Trophoblast cell (in vitro differentiated cells and primary cell): ENCODE measurements around the gene CNIH3.

Experiments
- DNase-seq, 2 donors: peaks; one replicate each; pipeline ENCODE4 v3.0.0-alpha.2; 2016
- H2AFZ ChIP-seq: 2 replicates; pipeline ENCODE4 v1.6.1; 2013; ENCODE audit warnings: low read length, moderate library complexity, mild to moderate bottlenecking; ENCODE audit not compliant: insufficient read depth, poor library complexity
- H2AK5ac ChIP-seq: 2 replicates; pipeline ENCODE4 v1.6.1; 2013; ENCODE audit warnings: mild to moderate bottlenecking, low read length
- H2BK120ac ChIP-seq: 2 replicates; pipeline ENCODE4 v1.6.1; 2013; ENCODE audit warnings: low read length, mild to moderate bottlenecking, moderate library complexity; ENCODE audit not compliant: insufficient read depth, poor library complexity
- H2BK12ac ChIP-seq: 2 replicates; pipeline ENCODE4 v1.6.1; 2013; ENCODE audit warnings: mild to moderate bottlenecking, low read length, moderate library complexity
- H2BK5ac ChIP-seq: 2 replicates; pipeline ENCODE4 v1.6.1; 2013; ENCODE audit warnings: low read length, low read depth, moderate library complexity, mild to moderate bottlenecking; ENCODE audit not compliant: poor library complexity
- H3K14ac ChIP-seq: 2 replicates; pipeline ENCODE4 v1.6.1; 2013; ENCODE audit warnings: mild to moderate bottlenecking, low read length
- H3K18ac ChIP-seq: 2 replicates; pipeline ENCODE4 v1.6.1; 2013; ENCODE audit warnings: mild to moderate bottlenecking, low read length
- H3K23ac ChIP-seq: 2 replicates; pipeline ENCODE4 v1.6.1; 2013; ENCODE audit warnings: low read length
- H3K27ac ChIP-seq: 2 replicates; pipeline ENCODE4 v1.5.1; 2013; ENCODE audit warnings: low read depth, mild to moderate bottlenecking, inconsistent platforms, low read length, moderate library complexity
- H3K27me3 ChIP-seq: 2 replicates; pipeline ENCODE4 v1.6.1; 2013; ENCODE audit warnings: inconsistent platforms, mild to moderate bottlenecking, low read length, moderate library complexity; ENCODE audit not compliant: insufficient read depth
- H3K36me3 ChIP-seq, 2 experiments: 1 replicate in 1 of 2; 2 replicates in 1 of 2; pipeline ENCODE4 v1.6.1; 2013; ENCODE audit warnings: low read length in 2 of 2, mild to moderate bottlenecking in 2 of 2, moderate library complexity in 1 of 2; ENCODE audit not compliant: insufficient read depth in 2 of 2, control insufficient read depth in 1 of 2
- H3K4ac ChIP-seq: 2 replicates; pipeline ENCODE4 v1.6.1; 2013; ENCODE audit warnings: low read depth, mild to moderate bottlenecking, low read length, moderate library complexity
- H3K4me1 ChIP-seq, 2 experiments: 1 replicate in 1 of 2; 2 replicates in 1 of 2; pipeline ENCODE4 v1.6.1; 2013; ENCODE audit warnings: low read length in 2 of 2, mild to moderate bottlenecking in 2 of 2, moderate library complexity in 1 of 2; ENCODE audit not compliant: insufficient read depth in 2 of 2, control insufficient read depth in 1 of 2
- H3K4me2 ChIP-seq: 2 replicates; pipeline ENCODE4 v1.6.1; 2013; ENCODE audit warnings: inconsistent platforms, mild to moderate bottlenecking, low read length, moderate library complexity
- H3K4me3 ChIP-seq: 2 replicates; pipeline ENCODE4 v1.5.1; 2013; ENCODE audit warnings: mild to moderate bottlenecking, low read depth, low read length, inconsistent platforms
- H3K79me1 ChIP-seq: one replicate; pipeline ENCODE4 v1.6.1; 2013; ENCODE audit warnings: low read length
- H3K79me2 ChIP-seq: 2 replicates; pipeline ENCODE4 v1.6.1; 2013; ENCODE audit warnings: low read length, mild to moderate bottlenecking; ENCODE audit not compliant: control insufficient read depth, insufficient read depth, poor library complexity
- H3K9ac ChIP-seq: 2 replicates; pipeline ENCODE4 v1.6.1; 2013; ENCODE audit warnings: mild to moderate bottlenecking, low read length
- H3K9me3 ChIP-seq: 2 replicates; pipeline ENCODE4 v1.6.1; 2013; ENCODE audit warnings: low read depth, mild to moderate bottlenecking, control low read depth, inconsistent platforms, low read length; ENCODE audit not compliant: insufficient read depth
- H4K12ac ChIP-seq: 2 replicates; pipeline ENCODE4 v1.6.1; 2013; ENCODE audit warnings: low read depth, mild to moderate bottlenecking, low read length, moderate library complexity
- H4K8ac ChIP-seq: 2 replicates; pipeline ENCODE4 v1.6.1; 2013; ENCODE audit warnings: low read depth, mild to moderate bottlenecking, low read length, moderate library complexity
- H4K91ac ChIP-seq: one replicate; pipeline ENCODE4 v1.6.1; 2013; ENCODE audit warnings: low read depth, mild to moderate bottlenecking, low read length, moderate library complexity
- WGBS: extraction: QIAGEN DNeasy Blood & Tissue Kit; methylation state at CpG from one replicate; pipeline ENCODE4 v1.1.7; 2013; ENCODE audit warnings: missing lambda C conversion rate; ENCODE audit not compliant: insufficient read length, insufficient coverage; ENCODE audit errors: extremely low coverage; 5-methylcytosine and 5-hydroxymethylcytosine counted together

The CNIH3 gene

GRCh38 chr1:224742349-224742748 lies 126.2 kb downstream of the CNIH3 start:
- no peak overlapping the region for H2BK120ac ChIP-seq
- H2AFZ ChIP-seq = no peak overlapping the region
- H2BK12ac ChIP-seq = no peak overlapping the region
- H3K4me2 ChIP-seq = no peak overlapping the region
- no peak overlapping the region for H3K9ac ChIP-seq
- no peaks in the 10 kb centered on the region for H3K27me3 ChIP-seq
- H4K91ac ChIP-seq = no peak overlapping the region
- no CpG with 5 or more reads among the region's 6 CpGs for WGBS
- H3K79me2 ChIP-seq = no peaks in the 10 kb centered on the region
- no peak overlapping the region for H3K14ac ChIP-seq
- H3K23ac ChIP-seq = no peak overlapping the region
- no peaks in the 10 kb centered on the region for H3K4me1 ChIP-seq
- H4K8ac ChIP-seq = no peak overlapping the region
- H3K36me3 ChIP-seq = no peaks in the 10 kb centered on the region
- no peaks in the 10 kb centered on the region for H3K79me1 ChIP-seq
- H3K4me3 ChIP-seq = no peak overlapping the region
- H3K4ac ChIP-seq = no peak overlapping the region
- no peak overlapping the region for H3K18ac ChIP-seq
- H3K27ac ChIP-seq = no peak overlapping the region
- H2BK5ac ChIP-seq = no peak overlapping the region
- H2AK5ac ChIP-seq = no peak overlapping the region
- H3K9me3 ChIP-seq = no peaks in the 10 kb centered on the region
- H4K12ac ChIP-seq = no peak overlapping the region
- no peak for DNase-seq

GRCh38 chr1:224743608-224744164 lies 127.6 kb downstream of the CNIH3 start:
- WGBS = no CpG with 5 or more reads among the region's 9 CpGs
- Histone ChIP-seq H3K27ac (no peak overlapping the region), H3K4me2 (no peak overlapping the region), H4K91ac (no peak overlapping the region), H2BK12ac (no peak overlapping the region), H3K4me3 (no peak overlapping the region), H3K23ac (no peak overlapping the region), H3K14ac (no peak overlapping the region), H3K27me3 (no peaks in the 10 kb centered on the region), H2BK5ac (no peak overlapping the region), H4K8ac (no peak overlapping the region), H3K4ac (no peak overlapping the region), H2BK120ac (no peak overlapping the region), H3K9ac (no peak overlapping the region), H3K36me3 (no peaks in the 10 kb centered on the region), H3K4me1 (no peaks in the 10 kb centered on the region), H3K79me2 (no peaks in the 10 kb centered on the region), H4K12ac (no peak overlapping the region), H3K79me1 (no peaks in the 10 kb centered on the region), H3K9me3 (no peaks in the 10 kb centered on the region), H3K18ac (no peak overlapping the region), H2AFZ (no peak overlapping the region), H2AK5ac (no peak overlapping the region)
- DNase-seq = no peak

GRCh38 chr1:224744521-224744920 lies 128.4 kb downstream of the CNIH3 start:
- Histone ChIP-seq H3K36me3 (no peaks in the 10 kb centered on the region), H4K91ac (no peak overlapping the region), H4K8ac (no peak overlapping the region), H3K4me1 (no peaks in the 10 kb centered on the region), H3K27ac (no peak overlapping the region), H3K23ac (no peak overlapping the region), H3K4me3 (no peak overlapping the region), H2AFZ (no peak overlapping the region), H3K27me3 (no peaks in the 10 kb centered on the region), H2BK12ac (no peak overlapping the region), H2BK5ac (no peak overlapping the region), H3K9me3 (no peaks in the 10 kb centered on the region), H3K4ac (no peak overlapping the region), H3K18ac (no peak overlapping the region), H3K79me2 (no peaks in the 10 kb centered on the region), H3K79me1 (no peaks in the 10 kb centered on the region), H3K4me2 (no peak overlapping the region), H2BK120ac (no peak overlapping the region), H3K9ac (no peak overlapping the region), H3K14ac (no peak overlapping the region), H2AK5ac (no peak overlapping the region), H4K12ac (no peak overlapping the region)
- DNase-seq = no peak
- no CpG with 5 or more reads among the region's 5 CpGs for WGBS

DNA sequence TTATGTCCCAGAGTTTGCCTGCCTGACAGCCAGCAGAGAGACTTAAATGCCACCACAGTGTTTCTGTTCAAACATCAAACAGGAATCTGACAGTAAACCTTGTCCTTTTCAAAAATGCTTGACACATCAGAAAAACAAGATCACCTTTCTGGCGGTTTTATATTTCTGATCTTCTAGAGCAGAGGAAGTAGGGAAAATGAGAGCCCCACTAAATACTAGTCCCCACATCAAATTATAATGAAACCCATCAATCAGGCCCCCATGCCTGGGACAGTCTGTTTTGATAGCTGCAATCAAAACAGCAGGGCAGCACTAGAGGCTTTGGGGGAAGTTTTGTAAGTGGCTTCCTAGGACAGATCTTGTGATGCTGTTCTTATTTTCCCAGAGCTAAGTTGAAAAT lies 129.3 kb downstream of the CNIH3 start:
- Histone ChIP-seq H3K14ac (no peak overlapping the region), H3K18ac (no peak overlapping the region), H2BK12ac (no peak overlapping the region), H4K12ac (no peak overlapping the region), H3K36me3 (no peaks in the 10 kb centered on the region), H3K79me1 (no peaks in the 10 kb centered on the region), H3K9ac (no peak overlapping the region), H4K8ac (no peak overlapping the region), H2BK5ac (no peak overlapping the region), H2AK5ac (no peak overlapping the region), H3K4me2 (no peak overlapping the region), H4K91ac (no peak overlapping the region), H3K9me3 (no peaks in the 10 kb centered on the region), H2BK120ac (no peak overlapping the region), H2AFZ (no peak overlapping the region), H3K23ac (no peak overlapping the region), H3K79me2 (no peaks in the 10 kb centered on the region), H3K4me1 (no peaks in the 10 kb centered on the region), H3K4me3 (no peak overlapping the region), H3K4ac (no peak overlapping the region), H3K27ac (no peak overlapping the region), H3K27me3 (no peaks in the 10 kb centered on the region)
- no CpG with 5 or more reads among the region's 1 CpG for WGBS
- DNase-seq = no peak
